Limb (tissue), 2 donors: Measurements from ENCODE around the gene PDE4B.

Experiments used
- DNase-seq, 2 donors: peaks; one replicate each; pipeline ENCODE4 v3.0.0-alpha.2; 2016; ENCODE audit errors: extremely low spot score in 2 of 2

The PDE4B gene

GRCh38 chr1:66334318-66334717, 541.6 kb downstream of the PDE4B start:
- no peak for DNase-seq

GRCh38 chr1:66335125-66335524, 542.4 kb downstream of the PDE4B start:
- no peak for DNase-seq

- peak in 1 of 2 donors; percentile 42 for DNase-seq
These were observed 543.4 kb downstream of the PDE4B start for GRCh38 chr1:66335859-66336640.

- no peak for DNase-seq
These were observed 543.9 kb downstream of the PDE4B start for GRCh38 chr1:66336641-66336990.

- no peak for DNase-seq
These were observed 544.6 kb downstream of the PDE4B start for GRCh38 chr1:66337249-66337648.

- DNase-seq: no peak
These were observed 547.2 kb downstream of the PDE4B start for GRCh38 chr1:66339944-66340343.

- DNase-seq: no peak
These were observed 548.9 kb downstream of the PDE4B start for GRCh38 chr1:66341446-66342089.

GRCh38 chr1:66342707-66343106, 550.0 kb downstream of the PDE4B start:
- DNase-seq: no peak

- no peak for DNase-seq
These were observed 551.1 kb downstream of the PDE4B start for GRCh38 chr1:66343569-66344325.

GRCh38 chr1:66346057-66346795, 553.5 kb downstream of the PDE4B start:
- DNase-seq: no peak

GRCh38 chr1:66346873-66347272, 554.2 kb downstream of the PDE4B start:
- no peak for DNase-seq

- DNase-seq: no peak
These were observed 556.1 kb downstream of the PDE4B start for GRCh38 chr1:66348776-66349175.

- DNase-seq: no peak
These were observed 556.5 kb downstream of the PDE4B start for GRCh38 chr1:66349242-66349641.

- DNase-seq: no peak
These were observed 557.4 kb downstream of the PDE4B start for GRCh38 chr1:66350001-66350547.

GRCh38 chr1:66351478-66351877, 558.8 kb downstream of the PDE4B start:
- DNase-seq: no peak

GRCh38 chr1:66351913-66352312, 559.2 kb downstream of the PDE4B start:
- DNase-seq: no peak

- DNase-seq: no peak
These were observed 560.1 kb downstream of the PDE4B start for GRCh38 chr1:66352792-66353191.

- peak in 1 of 2 donors; percentile 51 for DNase-seq
These were observed 560.6 kb downstream of the PDE4B start for GRCh38 chr1:66353257-66353656.

GRCh38 chr1:66354311-66355201, 561.9 kb downstream of the PDE4B start:
- DNase-seq: peak; percentile 45 to 60

GRCh38 chr1:66355756-66356155, 563.1 kb downstream of the PDE4B start:
- no peak for DNase-seq
